Smooth muscle cell (in vitro differentiated cells): ENCODE measurements around the gene SST. TPM values are rescaled to one million over a fixed set of nuclear protein-coding genes. Genes with fewer than 3 reads are reported as not detected.

ENCODE experiments used
- DNase-seq: peaks from one replicate; lab custom pipeline; 2025; ENCODE audit not compliant: unreplicated experiment; lab: John Stamatoyannopoulos, UW
- H2AFZ ChIP-seq: fragments of 200-600 bp; sonication (generic); 2 replicates; pipeline ENCODE4 v1.6.0; 2016; ENCODE audit warnings: antibody characterized with exemption, low read depth, mild to moderate bottlenecking
- H3F3A ChIP-seq: fragments of 200-600 bp; sonication (generic); 2 replicates; pipeline ENCODE4 v1.6.0; 2017; ENCODE audit warnings: antibody characterized with exemption, low read depth
- H3K27ac ChIP-seq: fragments of 200-600 bp; sonication (generic); 2 replicates; pipeline ENCODE4 v1.5.1; 2016; ENCODE audit warnings: low read depth, mild to moderate bottlenecking
- H3K27me3 ChIP-seq: fragments of 200-600 bp; sonication (generic); 2 replicates; pipeline ENCODE4 v1.6.1; 2016; ENCODE audit warnings: low read depth, mild to moderate bottlenecking
- H3K36me3 ChIP-seq: fragments of 200-600 bp; sonication (generic); 2 replicates; pipeline ENCODE4 v1.5.1; 2016; ENCODE audit warnings: low read depth
- H3K4me1 ChIP-seq: fragments of 200-600 bp; sonication (generic); 2 replicates; pipeline ENCODE4 v1.5.1; 2016; ENCODE audit warnings: low read depth
- H3K4me2 ChIP-seq: fragments of 200-600 bp; sonication (generic); 2 replicates; pipeline ENCODE4 v1.6.0; 2016; ENCODE audit warnings: mild to moderate bottlenecking
- H3K4me3 ChIP-seq: fragments of 200-600 bp; sonication (generic); 2 replicates; pipeline ENCODE4 v1.5.1; 2016; ENCODE audit warnings: mild to moderate bottlenecking
- H3K79me2 ChIP-seq: fragments of 200-600 bp; sonication (generic); 2 replicates; pipeline ENCODE4 v1.6.0; 2016; ENCODE audit warnings: low read depth, mild to moderate bottlenecking
- H3K9ac ChIP-seq: fragments of 200-600 bp; sonication (generic); 2 replicates; pipeline ENCODE4 v1.6.0; 2016; ENCODE audit warnings: low read depth
- H3K9me3 ChIP-seq: fragments of 200-600 bp; sonication (generic); replicated peaks from 2 replicates; pipeline ENCODE4 v1.5.1; 2016; ENCODE audit warnings: low read depth
- H4K20me1 ChIP-seq: fragments of 200-600 bp; sonication (generic); 2 replicates; pipeline ENCODE4 v1.6.0; 2016; ENCODE audit warnings: low read depth
- CTCF ChIP-seq: fragments of 200-600 bp; sonication (generic); IDR thresholded peaks from 2 replicates; pipeline ENCODE4 v1.5.1; 2017; ENCODE audit warnings: borderline replicate concordance, mild to moderate bottlenecking, antibody characterized with exemption; ENCODE audit not compliant: insufficient read depth, poor library complexity, severe bottlenecking
- WGBS: methylation state at CpG from one replicate; pipeline ENCODE4 v1.1.7; 2016; ENCODE audit warnings: low lambda C conversion rate; 5-methylcytosine and 5-hydroxymethylcytosine counted together
- polyA plus RNA-seq: library from polyadenylated mRNA; unstranded; fragments of >200 nt; fragmentation: Nextera tagmentation; extraction: Ambion mirVana; gene quantifications from 2 replicates; pipeline ENCODE4 v1.2.1, GENCODE V29; 2016
- total RNA-seq: library from RNA; depleted of rRNA; stranded (reverse); fragments of >200 nt; gene quantifications from 2 replicates; pipeline ENCODE4 v1.2.3, GENCODE V29; 2014

SST gene
- total RNA-seq (not detected in 2 replicates), polyA plus RNA-seq (not detected in 2 replicates)

DNA sequence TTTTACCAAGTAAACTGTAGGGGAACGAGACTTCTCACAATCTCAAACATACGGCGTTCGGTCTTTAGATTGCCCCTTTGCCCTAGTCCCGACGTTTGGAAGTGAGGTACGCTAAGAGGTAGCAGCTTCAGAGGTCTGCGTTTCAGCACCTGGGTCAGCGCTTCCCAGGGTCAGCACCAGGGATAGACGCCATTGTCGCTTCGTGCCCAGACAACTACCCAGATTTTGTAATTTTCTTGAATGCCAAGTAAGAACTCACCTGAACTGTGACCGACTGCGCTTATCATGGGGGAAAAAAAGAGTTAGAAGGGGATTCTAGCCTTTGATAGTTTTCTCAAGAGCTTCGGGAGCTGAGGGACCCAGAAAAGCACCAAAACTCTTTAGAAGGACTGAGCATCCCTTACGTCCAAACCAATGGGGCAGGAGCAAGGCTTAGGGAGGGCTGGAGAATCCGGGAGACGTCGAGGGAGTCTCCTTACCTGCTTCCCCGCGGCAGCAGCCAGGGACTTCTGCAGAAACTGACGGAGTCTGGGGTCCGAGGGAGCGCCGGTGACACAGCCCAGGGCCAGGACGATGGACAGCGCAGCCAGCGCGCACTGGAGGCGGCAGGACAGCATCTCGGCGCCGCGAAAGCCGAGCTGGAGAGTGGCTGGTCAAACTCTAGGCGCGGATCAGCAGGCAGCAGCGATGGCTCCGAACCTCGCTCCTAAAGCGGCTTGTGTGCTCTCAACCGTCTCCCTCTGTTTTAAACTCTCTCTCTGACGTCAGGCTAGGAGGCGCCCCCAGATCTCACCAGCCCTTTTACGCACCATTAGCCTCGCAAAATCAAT is at the start of gene SST:
SST (minus strand) TSS at position 720 of the 830 bp plus-strand sequence; CDS start at position 617, 103 bp downstream.
- no peaks in the 10 kb centered on the region for H3K4me1 ChIP-seq
- no peaks in the 10 kb centered on the region for H3F3A ChIP-seq
- H3K9me3 ChIP-seq: no peaks in the 10 kb centered on the region
- no peaks in the 10 kb centered on the region for H3K79me2 ChIP-seq
- H4K20me1 ChIP-seq: no peaks in the 10 kb centered on the region
- H3K27me3 ChIP-seq: peaks cover 17% of the 10 kb centered on the region
- no peak within 1 kb of the TSS for H3K9ac ChIP-seq
- no peaks in the 10 kb centered on the region for H3K36me3 ChIP-seq
- peak; percentile 11 for DNase-seq
- WGBS: 11% methylated on average over 45 of the region's 46 CpGs
- no peak for TF ChIP-seq CTCF
- no peak within 1 kb of the TSS for H2AFZ ChIP-seq
- H3K4me3 ChIP-seq: no peak within 1 kb of the TSS
- H3K4me2 ChIP-seq: peak within 1 kb of the TSS; percentile 30
- H3K27ac ChIP-seq: no peak within 1 kb of the TSS

DNA sequence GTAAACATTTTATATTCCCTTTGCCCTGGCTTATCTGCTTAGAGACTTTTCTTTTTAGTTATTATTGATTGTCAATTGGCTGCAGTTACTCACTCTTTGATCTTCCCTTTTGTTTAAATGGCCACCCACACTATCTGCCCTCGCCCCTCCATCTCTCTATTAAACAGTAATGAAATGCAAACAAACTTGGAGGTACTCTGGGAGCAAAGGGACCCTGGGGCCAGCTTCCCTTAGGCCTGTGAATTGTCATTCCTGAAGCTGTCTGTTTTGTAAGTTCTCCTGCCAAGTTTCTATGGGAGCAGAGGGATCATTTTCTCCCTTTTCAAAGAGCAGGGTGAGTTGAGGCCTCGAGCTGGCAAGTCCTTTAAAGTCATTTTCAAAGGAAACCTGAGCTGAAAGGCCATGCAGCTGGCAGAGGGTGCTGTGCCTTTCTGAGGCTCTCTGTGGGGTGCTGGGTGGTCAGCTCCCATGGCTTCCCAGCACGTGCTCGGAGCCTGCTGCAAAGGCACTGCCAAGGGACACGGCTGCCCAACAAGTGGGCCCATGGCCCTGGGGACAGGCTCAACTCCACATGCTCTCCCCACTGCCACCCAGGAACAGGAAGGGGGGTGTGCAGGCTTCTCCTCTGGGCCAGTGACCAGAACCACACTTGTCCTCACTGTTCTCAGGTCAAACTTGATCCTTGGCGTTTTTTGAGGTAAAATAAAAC is 49.6 kb upstream of the SST start:
- H3K79me2 ChIP-seq: no peaks in the 10 kb centered on the region
- TF ChIP-seq CTCF: no peak
- H2AFZ ChIP-seq: no peak overlapping the region
- peaks cover 4% of the 10 kb centered on the region for H3K4me1 ChIP-seq
- no peak overlapping the region for H3K4me2 ChIP-seq
- peaks cover 18% of the 10 kb centered on the region for H3K36me3 ChIP-seq
- no peak overlapping the region for H3K27ac ChIP-seq
- H3K27me3 ChIP-seq: no peaks in the 10 kb centered on the region
- WGBS: 81% methylated on average over 6 of the region's 6 CpGs
- no peak for DNase-seq
- H3K4me3 ChIP-seq: no peak overlapping the region
- H3K9ac ChIP-seq: no peak overlapping the region
- no peaks in the 10 kb centered on the region for H3K9me3 ChIP-seq
- H4K20me1 ChIP-seq: no peaks in the 10 kb centered on the region
- no peaks in the 10 kb centered on the region for H3F3A ChIP-seq

- peaks cover 18% of the 10 kb centered on the region for H3K36me3 ChIP-seq
- no peak overlapping the region for H2AFZ ChIP-seq
- H3K27ac ChIP-seq: no peak overlapping the region
- no peaks in the 10 kb centered on the region for H3K9me3 ChIP-seq
- H3K4me3 ChIP-seq: no peak overlapping the region
- H3K79me2 ChIP-seq: no peaks in the 10 kb centered on the region
- no peaks in the 10 kb centered on the region for H3F3A ChIP-seq
- no peaks in the 10 kb centered on the region for H3K27me3 ChIP-seq
- no peak for TF ChIP-seq CTCF
- H4K20me1 ChIP-seq: no peaks in the 10 kb centered on the region
- 97% methylated on average over 5 of the region's 5 CpGs for WGBS
- H3K9ac ChIP-seq: no peak overlapping the region
- peaks cover 4% of the 10 kb centered on the region for H3K4me1 ChIP-seq
- H3K4me2 ChIP-seq: no peak overlapping the region
- no peak for DNase-seq
Measured at GRCh38 chr3:187718802-187719201, 48.6 kb upstream of the SST start.
